ACHN (cell line): Measurements from ENCODE around the gene SHMT1.
"Not testable (repeated sequence)": the region's sequence is repeated elsewhere in the genome, so short reads cannot be mapped to it uniquely, and the experiment has no call there.

Experiments
- DNase-seq: peaks from one replicate; pipeline ENCODE4 v3.0.0-alpha.2; 2015
- in situ Hi-C: cut with HindIII; loops from 2 replicates; pipeline ENCODE4 v1.10.0; 2017; ENCODE audit warnings: low sequenced_read_pairs, low pct_ligation_motif_present, low pct_unique_long_range_greater_than_20kb

SHMT1 gene

DNA sequence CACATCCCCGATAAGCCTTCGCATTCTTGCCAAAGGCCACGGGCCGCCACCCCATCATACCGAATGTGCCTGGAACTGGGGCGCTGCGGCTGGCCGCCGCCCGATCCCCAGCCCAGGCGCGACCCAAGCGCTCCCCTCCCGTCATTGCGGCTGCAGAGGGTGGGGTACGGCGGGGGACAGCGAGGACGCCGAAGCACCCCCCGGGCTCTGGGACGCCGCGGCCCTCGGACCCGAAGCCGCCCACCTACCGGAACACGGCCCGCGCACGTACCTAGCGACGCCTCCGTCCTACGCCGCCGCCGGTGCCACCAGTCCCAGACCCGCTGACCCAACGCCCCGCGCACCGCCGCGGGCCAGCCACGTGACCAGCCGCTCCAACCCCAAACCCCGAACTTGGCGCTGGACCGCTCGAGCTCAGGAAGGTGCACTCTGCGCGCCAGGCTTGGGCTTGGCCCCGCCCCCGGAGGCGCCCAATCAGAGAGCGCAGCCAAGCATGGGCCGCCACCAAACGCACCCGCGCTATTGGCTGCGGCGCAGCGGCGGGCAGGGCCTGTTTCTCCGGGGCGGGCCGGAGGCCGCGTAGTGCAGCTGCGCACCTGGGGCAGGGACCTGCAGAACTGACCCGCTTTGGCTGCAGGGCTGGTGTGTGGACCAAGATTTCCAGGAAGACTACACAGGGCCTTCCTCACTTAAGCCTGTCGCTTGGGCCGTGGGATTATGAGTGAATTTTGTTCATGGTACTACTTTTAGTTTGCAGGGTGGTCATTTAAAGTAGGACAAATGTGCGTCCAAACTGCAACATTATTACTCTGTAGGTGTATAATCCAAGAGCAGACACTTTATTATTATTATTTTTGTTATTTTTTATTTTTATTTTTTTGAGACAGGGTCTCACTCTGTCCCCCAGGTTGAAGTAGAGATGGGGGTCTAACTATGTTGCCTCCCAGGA is at the start of gene SHMT1:
TSS of gene SHMT1 (minus strand) at position 450 of the 949 bp plus-strand sequence. CDS start 7,569 bp downstream, outside the sequence.
- DNase-seq: peak; percentile 95
- in situ Hi-C loops: no loop called here

DNA sequence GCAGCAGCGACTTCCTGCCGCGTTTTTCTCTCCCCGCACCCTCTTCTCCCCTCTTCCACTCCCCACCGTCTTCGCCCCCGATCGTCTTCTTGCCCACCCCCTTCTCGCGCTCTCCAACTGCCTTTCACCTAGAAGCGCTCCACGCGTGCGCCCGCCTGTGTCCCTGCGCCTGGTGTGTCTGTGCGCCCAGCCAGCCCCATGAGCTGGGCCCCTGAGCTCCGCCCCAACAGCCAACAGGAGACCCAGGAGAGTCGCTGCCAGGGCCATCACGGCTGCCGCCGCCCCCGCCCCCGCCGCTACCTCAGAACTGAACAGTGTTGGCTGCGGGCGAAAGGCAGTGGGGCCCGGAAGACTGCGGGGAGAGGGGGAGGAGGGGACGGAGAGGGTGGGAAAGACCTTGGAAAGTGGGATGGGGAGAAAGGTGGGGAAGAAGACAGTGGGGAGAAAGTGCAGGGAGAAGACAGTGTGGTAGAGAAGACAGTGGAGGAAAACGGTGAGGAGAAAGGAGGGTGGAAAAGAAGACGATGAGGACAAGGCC is 48.7 kb upstream of the SHMT1 start:
- DNase-seq, in situ Hi-C loops: not testable (repeated sequence)

DNA sequence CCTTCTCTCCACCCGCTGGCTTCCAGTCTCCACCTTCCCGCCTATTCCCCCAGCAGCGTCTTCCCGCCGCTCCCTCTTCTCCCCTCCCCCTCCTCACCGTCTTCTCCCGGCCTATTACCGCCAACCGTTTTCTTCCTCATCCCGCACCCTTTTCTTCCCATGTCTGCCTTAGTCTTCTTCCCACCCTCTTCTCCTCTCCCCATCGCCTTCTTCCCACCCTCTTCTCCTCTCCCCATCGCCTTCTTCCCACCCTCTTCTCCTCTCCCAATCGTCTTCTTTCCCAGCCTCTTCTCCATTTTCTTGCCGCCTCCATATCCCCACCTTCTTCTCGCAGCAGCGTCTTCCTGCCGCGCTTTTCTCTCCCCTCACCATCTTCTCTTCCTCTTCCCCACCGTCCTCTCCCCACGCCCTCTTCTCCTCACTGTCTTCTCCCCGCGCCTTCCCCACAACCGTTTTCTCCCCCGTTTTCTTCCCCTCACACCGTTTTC is 48.1 kb upstream of the SHMT1 start:
- DNase-seq: peak; percentile 59
- in situ Hi-C loops: not testable (repeated sequence)

GRCh38 chr17:18410736-18411135 is 47.4 kb upstream of the SHMT1 start:
- DNase-seq, in situ Hi-C loops: not testable (repeated sequence)

- in situ Hi-C loops: not testable (repeated sequence)
- peak; percentile 42 for DNase-seq
These were observed 46.0 kb upstream of the SHMT1 start for GRCh38 chr17:18409321-18409720.

GRCh38 chr17:18408906-18409305 is 45.6 kb upstream of the SHMT1 start:
- in situ Hi-C loops: not testable (repeated sequence)

DNA sequence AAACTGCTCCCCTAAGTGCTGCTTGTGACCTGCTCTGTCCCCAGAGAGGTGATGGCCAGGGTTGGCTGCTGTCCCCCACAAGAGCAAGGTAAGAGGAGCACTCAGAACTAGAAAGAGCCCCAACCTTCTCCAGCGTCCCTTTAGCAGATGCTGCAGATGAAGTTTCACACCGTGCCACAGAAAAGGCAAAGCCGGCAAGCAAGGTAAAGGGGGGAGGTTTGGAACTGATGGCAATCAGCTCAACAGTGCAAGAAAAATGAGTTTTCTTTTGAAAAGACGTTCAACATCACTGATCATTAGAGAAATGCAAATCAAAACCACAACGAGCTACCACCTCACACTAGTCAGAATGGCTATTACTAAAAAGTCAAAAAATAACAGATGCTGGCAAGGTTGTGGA is 40.3 kb upstream of the SHMT1 start:
- DNase-seq, in situ Hi-C loops: not testable (repeated sequence)

More at GRCh38 chr17:18408906-18409305, 45.6 kb upstream of the SHMT1 start:
- DNase-seq: not testable (repeated sequence)

DNA sequence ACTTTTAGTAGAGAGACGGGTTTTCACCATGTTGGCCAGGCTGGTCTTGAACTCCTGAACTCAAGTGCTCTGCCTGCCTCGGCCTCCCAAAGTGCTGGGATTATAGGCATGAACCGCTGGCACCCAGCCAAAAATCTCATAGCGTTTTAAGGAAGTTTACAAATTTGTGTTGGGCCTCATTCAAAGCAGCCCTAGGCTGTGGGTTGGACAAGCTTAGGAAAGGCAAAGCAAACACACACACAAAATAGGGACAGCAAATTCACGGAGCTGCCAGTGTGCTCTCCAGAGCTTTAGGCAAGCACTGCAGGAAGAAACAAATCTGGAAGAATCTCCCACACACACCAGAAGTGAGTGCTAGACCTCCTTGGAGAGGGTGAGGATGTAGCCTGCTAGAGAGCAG is 39.8 kb upstream of the SHMT1 start:
- in situ Hi-C loops, DNase-seq: not testable (repeated sequence)

GRCh38 chr17:18401872-18402590 is 38.7 kb upstream of the SHMT1 start:
- in situ Hi-C loops: not testable (repeated sequence)

GRCh38 chr17:18388728-18389127 is 25.4 kb upstream of the SHMT1 start:
- DNase-seq, in situ Hi-C loops: not testable (repeated sequence)

More at GRCh38 chr17:18401872-18402590, 38.7 kb upstream of the SHMT1 start:
- not testable (repeated sequence) for DNase-seq

GRCh38 chr17:18388266-18388665 is 24.9 kb upstream of the SHMT1 start:
- in situ Hi-C loops, DNase-seq: not testable (repeated sequence)

DNA sequence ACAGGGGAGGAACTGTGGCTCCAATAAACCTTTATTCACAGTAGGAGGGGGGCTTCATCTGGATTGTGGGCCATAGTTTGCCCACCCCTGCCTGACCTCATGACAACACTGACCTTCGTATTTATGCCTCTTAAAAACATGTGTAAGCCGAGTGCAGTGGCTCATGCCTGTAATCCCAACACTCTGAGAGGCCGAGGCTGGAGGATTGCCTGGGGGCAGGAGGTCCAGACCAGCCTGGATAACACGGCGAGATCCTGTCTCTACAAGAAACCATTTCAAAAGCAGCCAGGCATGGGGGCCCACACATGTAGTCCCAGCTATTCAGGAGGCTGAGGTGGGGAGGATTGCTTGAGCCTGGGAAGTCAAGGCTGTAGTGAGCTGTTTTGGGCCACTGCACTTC is 24.2 kb upstream of the SHMT1 start:
- in situ Hi-C loops, DNase-seq: not testable (repeated sequence)

DNA sequence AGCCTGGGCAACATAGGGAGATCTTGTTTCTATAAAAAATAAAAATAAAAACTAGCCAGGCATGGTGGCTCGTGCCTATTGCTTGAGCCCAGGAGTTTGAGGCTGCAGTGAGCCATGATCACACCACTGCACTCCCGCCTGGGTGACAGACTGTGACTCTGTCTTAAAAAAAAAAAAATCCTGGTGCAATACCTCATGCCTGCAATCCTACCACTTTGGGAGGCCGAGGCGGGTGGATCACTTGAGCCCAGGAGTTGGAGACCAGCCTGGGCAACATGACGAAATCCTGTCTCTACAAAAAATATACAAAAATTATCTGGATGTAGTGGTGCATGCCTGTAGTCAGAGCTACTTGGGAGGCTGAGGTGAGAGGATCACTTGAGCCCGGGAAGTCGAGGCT is 20.9 kb upstream of the SHMT1 start:
- DNase-seq, in situ Hi-C loops: not testable (repeated sequence)

- DNase-seq, in situ Hi-C loops: not testable (repeated sequence)
These were observed 19.7 kb upstream of the SHMT1 start for GRCh38 chr17:18383079-18383481.

- in situ Hi-C loops: no loop called here
- DNase-seq: no peak
These were observed 19.2 kb upstream of the SHMT1 start for GRCh38 chr17:18382441-18383078.

DNA sequence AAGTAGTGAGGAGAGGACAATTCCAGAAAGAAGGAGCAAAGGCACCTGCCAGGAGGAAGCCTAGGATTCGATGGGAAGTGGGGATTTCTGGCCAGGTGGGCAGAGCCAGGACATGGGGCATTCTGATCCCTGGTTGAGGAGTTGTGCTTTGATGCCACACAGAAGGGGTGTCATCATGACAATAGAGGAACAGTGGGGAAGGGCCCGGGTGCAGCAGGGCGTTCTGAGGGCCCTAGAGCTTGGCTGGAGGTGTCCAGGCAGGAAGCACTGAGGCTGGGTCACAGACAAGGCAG is 18.5 kb upstream of the SHMT1 start:
- in situ Hi-C loops: no loop called here
- DNase-seq: no peak

DNA sequence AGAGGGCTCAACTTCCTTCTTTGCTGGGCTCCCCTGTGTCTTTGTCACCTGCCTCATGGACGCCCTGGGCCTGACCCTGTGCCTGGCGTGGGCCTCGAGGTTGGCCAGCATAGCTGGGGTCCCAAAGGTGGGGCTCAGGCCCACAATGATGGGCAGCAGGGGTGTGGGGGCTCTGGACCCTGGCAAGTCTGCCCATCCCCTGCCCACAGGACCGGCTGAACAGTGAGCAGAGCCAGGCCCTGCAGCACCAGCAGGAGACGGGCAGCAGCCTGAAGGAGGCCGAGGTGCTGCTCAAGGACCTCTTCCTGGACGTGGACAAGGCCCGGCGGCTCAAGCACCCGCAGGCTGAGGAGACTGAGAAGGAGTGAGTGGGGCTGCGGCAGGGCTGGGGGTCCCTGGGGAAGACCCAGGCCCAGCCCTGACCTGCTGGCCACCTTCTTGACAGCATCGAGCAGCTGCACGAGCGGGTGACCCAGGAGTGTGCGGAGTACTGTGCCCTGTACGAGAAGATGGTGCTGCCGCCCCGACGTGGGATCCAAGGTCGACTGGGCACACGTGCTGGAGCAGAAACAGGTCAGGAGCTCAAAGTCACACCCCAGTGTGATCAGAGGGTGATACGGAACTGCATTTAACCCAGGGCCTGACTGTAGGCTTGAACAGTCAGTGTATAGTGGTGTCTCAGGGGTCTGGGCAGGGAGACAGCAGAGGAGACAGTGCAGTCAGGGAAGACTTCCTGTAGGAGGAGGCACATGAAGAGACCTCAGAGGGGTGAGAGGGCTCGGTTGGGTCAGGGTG is 18.0 kb upstream of the SHMT1 start:
- no peak for DNase-seq
- in situ Hi-C loops: no loop called here
